Glomerular endothelial cell (primary cell): ENCODE results near the gene ARNT2. TPM values are rescaled to one million over a fixed set of nuclear protein-coding genes. Genes with fewer than 3 reads are reported as not detected.
"Not testable (repeated sequence)": the region's sequence is repeated elsewhere in the genome, so short reads cannot be mapped to it uniquely, and the experiment has no call there.

Experiments
- DNase-seq: peaks from one replicate; pipeline ENCODE4 v3.0.0-alpha.2; 2011; ENCODE audit warnings: low read depth, low spot score; ENCODE audit errors: extremely low read depth
- total RNA-seq: library from RNA; depleted of rRNA; stranded (reverse); fragments of >200 nt; gene quantifications from 2 replicates; pipeline ENCODE4 v1.2.3, GENCODE V29; 2015

The ARNT2 gene
- total RNA-seq, 1 donor from 2014 or later, result 1.3 TPM

DNA sequence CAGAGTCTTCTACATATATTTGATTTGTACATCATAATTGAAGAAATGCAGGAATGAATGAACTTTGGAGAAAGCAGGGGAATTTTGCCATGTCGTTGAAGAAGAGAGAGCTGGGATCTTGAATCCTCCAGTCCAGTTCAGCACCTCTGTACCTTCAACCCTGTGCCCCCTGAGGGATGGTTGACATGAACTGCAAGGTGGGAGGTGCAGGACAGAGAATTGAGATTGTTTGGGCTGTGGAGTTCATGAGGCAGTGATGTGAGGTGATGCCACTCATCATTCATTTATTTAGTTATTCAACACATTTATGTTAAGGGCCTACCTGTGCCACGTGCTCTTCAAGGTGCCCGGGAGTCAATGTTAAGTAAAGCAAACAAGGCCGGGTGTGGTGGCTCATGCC is 104.6 kb downstream of the ARNT2 start:
- no peak for DNase-seq

DNA sequence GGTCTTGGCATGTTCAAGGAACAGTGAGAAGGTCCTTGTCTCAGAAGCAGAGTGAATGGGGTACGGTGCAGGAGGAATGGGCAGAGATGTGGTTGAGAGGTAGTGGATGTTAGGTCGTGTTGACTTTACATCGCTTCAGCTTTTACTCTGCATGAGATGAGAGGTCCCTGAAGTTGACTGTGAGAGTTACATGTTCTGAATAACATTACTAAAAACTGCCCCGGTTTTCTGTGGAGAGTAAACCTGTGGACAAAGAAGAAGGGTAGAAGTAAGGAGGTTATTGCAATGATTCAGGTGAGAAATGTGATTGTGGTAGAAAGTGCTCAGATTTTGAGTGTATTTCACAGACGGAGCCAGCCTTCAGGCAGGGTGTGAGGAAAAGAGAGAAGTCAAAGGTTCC is 105.6 kb downstream of the ARNT2 start:
- DNase-seq, result no peak

DNA sequence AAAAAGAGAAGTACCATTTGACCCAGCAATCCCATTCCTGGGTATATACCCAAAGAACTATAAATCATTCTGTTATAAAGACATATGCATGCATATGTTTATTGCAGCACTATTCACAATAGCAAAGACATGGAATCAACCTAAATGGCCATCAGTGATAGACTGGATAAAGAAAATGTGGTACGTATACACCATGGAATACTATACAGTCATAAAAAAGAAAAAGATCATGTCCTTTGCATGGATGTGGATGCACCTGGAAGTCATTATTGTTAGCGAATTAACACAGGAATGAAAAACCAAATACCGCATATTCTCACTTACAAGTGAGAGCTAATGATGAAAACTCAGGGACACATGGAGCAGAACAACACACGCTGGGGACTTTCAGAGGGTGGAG is 106.8 kb downstream of the ARNT2 start:
- not testable (repeated sequence) for DNase-seq

DNA sequence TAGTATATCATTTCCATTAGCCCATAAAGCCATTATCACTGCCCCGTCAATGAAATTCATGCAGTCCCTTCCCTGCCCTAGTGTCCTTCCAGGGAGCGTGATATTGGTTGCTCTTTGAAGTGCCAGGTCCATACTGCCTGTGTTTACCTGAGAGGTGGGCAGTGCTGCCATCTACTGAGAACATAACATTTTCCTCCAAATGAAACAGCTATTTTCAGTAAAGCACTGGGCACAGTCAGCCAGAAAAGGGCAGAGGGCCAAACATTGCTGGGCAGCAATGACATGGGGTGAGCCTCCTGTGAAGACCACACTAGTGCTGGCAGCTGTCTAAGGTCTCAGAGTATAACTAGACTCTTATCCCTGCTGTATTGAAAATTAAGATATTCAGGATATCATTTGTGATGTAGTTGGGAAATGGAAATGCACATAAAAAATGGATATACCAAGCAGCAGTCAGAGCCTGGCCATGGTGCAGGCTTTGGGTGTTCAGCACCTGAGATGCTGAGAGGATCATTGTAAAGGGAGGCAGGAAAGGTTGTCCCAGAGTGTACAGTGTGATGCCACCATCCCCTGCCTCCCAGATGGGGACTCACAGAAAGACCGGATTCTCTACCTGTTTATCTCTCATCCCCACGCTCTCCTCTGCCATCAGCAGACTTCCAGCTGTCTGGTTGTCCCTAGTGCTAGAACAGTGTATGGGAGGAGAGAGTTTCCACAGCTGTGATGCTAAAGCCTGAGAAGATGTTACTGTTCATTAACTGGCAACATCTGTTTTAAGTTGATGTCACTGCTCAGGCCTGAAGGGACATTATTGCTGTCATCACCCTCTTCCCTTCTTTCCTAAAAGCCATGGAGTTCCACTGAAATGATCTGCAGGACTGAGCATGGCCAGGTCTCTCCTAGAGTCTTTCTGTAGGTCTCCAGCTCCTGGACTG is 108.8 kb downstream of the ARNT2 start:
- DNase-seq, result no peak

DNA sequence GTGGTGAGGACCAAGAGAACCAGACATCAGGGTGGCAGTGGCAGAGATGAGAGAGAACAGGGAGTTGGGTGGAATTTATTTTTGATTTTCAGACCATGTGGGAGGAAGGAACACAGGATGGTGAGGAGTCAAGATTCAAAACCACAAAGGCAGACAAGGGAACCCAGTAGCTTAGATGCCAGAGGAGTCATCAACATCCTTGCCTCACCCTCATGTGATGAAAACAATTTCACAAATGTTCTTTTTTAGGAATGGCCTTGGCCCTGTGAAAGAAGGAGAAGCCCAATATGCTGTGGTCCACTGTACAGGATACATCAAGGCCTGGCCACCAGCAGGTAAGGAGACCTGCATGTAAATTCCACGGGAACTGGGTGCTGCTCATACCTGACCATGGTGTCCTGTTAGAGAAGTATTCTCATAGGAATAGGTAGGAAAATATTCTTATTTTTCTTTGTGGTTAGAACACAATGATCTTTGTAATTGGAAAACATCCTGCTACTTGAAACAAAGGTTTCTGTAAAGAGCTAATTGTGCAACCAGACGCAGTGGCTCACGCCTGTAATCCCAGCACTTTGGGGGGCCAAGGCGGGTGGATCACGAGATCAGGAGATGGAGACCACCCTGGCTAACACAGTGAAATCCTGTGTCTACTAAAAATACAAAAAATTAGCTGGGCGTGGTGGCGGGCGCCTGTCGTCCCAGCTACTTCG is 110.0 kb downstream of the ARNT2 start:
- DNase-seq, result no peak

DNA sequence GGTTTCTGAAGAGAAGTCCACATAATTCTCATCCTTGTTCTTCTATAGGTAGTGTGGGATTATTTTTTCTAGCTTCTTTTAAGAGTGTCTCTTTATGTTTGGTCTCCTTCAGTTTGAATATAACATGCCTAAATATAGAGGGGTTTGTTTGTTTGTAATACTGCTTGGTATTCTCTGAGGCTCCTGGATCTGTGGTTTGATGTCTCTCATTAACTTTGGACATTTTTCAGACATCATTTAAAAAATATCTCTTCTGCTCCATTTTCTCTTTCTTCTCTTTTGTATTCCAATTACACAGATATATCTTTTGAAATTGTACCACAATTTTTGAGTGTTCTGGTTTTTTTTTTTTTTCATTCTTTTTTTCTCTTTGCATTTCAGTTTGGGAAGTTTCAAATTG is 113.1 kb downstream of the ARNT2 start:
- no peak for DNase-seq

DNA sequence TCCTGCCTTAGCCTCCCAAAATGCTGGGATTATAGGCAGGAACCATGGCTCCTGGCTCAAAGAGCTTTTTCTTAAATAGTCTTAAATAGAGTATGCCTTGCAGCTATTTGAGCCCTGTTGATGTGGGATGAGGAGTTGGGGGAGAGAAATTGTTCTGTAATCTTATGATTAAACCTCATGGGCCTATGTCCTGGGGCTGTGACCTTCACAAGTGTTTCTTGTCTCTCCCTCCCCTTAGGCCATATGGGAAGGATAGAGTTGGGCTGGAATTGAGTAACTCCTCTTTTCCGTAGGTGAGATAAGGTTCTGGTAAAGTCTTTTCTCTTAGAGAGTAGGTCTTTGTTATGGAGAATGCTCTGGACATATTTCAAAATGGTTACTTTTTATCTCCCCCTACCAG is 114.3 kb downstream of the ARNT2 start:
- no peak for DNase-seq

DNA sequence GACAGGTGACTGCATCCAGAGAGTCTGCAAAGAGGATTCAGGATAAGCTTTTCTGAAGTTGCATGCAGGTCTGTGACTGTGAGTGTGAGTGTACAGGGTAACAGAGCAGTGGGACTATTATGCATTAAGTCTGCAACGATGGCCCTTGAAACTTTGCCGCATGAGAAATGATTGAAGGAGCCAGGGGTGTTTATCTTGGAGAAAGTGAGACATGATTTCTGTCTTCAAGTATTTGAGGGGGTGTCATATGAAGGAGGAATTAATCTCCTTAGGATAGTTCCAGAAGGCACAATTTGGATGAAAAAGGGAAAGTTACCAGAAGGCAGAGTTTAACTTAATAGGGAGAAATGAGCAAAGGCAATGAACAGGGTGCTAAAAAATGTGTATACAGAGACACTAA is 119.6 kb downstream of the ARNT2 start:
- DNase-seq, result no peak

DNA sequence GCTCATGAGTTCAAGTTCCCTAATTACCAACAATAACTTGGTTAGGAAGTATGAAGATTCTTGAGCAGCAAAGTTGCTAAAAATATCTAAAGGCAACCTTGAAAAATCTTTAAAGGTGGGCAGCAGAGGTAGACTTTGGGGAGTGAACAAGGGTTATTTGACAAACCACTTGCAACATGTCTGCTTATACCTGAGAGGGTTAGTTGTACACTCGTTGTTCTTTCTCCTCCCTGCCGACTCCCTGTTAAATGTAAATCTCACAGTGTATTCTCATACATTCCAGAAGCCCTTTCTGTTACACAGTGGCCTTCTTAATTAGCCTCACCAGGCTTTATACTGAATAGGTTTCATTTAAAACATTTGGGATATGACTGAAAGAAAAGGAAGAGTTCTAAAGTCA is 121.7 kb downstream of the ARNT2 start:
- no peak for DNase-seq

DNA sequence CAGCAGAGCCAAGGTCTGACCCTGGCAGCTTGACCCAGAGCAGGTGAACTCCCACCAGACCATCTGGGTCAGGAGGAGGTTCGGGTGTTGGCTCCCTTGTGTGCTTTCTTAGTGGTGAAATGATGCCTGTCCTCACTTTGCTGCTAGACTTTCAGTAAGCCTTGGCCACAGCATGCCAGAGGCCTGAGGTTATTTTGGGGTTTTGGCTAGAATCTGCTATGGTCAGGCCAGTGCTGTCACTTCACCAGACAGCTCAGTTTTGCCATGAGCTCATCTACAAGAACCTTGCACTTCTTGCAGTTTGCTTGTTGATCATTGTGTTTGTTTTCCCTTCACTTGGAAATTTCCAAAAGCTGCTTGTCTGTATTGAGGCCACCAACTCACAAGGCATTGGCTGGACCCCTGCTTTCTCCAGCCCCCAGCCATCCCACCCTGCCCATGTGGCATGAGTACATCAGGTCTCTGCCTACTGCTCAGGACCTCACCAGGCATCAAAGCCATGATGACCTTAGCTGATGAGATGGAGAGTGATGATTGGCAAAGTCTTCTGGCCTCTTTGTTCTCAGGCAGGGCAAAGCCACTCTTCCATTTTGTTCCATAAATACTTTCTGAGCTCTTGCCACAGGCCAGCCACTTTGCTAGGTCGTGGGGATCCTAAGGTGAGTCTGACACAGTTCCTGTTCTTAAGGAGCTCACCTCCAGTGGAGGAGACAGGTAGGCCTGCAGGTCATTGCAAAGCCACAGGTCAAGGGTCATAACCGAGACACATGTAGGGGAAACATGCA is 122.6 kb downstream of the ARNT2 start:
- no peak for DNase-seq

DNA sequence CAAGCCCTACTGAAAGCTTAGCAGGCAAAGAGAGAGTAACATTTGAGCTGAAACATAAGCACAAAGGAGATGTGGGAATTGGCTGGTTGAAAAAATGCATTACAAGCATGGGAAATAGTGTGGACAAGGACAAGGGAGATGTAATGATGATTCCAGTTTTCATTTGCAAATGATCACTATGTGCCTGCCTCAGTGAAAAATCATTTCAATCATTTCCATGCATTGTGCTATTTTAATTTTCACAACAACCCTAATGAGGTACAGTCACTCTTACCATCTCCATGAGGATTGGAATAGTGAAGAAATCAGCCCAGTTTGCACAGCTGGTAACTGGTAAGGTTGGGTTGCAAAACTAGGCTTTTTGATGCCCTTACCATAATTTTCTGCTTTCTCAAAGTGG is 123.2 kb downstream of the ARNT2 start:
- no peak for DNase-seq

DNA sequence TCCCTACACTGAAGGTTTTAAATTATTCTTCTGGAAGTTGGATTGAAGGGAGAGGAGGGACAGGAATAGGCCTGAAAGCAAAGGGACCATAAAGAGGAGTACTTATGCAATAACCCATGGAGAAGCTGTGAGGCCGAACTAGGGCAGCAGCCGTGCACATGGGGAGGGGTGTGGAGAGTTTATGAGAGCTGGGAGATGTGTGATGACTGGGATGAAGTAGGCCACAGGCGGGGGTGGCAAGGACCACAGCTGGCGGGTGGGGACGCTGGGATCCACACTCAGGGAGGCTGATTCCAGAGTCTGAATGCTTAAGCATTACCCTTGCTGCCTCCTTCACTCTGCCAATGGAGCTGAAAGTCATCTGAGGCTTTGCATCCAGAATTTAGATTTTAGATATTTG is 123.8 kb downstream of the ARNT2 start:
- no peak for DNase-seq

DNA sequence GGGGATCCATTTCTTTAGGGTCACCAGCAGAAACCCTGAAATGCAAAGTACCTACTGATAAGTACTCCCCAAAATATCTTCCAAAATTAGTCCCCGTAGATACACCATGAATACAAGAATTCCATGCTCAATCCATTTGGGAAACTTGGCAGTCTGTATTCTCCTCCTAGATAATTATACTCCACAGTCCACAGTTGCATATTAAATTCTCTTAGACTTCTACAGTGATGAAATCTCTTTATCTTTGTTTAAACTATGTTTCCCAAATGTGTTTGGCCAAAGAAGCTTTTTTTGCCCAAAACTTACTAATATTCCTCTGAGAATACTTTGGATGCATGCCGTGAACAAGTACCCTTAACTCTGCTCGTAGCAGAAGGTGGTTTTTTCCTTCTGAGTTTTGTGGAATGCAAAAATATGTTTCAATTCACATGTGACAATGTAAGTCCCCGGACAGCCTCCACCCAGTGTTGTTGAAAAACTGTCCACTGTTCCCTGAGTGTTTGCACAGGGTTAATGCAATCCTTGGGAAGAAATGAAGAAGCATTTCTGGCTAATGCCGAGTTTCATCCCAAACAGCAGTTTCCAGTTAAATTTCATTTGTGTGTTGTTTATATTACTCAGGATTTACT is 126.7 kb downstream of the ARNT2 start:
- DNase-seq, result no peak

DNA sequence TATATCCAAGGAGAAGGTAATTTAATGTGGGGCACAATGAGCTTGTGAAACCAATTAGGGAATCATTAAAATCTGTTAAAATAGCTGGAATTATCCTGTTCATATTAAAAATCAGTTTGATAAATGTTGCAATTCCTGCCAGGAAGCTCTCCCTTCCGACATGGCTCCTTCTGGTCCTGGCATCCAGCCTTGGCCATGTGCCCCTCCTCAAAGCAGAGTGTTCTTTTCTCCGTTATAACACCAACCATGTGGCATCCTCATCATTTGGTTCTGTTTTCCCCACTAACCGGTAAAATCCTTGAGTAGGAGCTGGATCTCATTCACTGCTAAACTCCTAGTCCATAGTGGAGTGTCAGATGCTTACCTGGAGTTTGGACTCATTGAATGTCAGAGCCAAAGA is 127.2 kb downstream of the ARNT2 start:
- no peak for DNase-seq

DNA sequence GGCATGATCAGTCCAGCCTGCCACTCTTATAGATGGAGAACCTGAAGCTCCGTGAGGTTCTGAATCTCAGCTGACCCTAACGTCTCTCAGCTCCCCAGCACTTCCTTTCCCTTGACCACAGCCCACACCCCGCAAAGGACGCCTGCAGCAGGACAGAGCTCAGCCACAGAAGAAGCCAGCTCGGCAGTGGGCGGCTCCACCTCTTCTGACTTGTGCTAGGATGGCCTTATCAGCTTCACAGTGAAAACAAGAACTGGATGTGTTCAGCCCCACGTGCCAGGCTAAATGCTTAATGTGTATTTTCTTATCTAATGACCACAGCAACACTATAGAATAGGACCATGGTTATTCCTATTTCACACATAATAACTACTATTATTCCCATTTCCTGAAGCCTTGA is 127.6 kb downstream of the ARNT2 start:
- no peak for DNase-seq

DNA sequence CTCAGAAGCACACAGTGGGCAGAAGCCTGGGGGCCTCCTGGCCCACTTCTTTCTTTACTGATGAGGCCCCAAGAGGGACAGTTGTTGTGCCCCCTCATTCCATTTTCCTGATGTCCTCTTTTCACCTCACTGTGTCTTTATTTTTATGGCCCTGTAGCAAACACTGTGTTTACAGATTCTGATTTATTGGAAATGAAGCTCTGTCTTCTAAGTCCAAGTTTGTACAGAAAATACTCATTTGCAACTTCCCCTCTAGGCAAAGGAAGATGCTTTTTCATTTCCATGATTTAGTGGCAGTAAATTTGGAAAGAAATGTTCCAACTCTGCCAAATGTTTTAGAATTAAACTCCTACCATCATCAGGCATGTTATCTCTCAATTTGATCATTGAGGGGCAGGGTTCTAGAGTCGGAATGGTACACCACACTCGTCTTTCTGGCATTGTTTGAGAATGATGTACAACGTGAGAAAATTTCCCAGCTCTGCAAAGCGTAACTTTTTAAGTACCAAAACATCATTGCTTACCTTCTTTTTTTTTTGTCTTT is 129.7 kb downstream of the ARNT2 start:
- DNase-seq, result no peak

DNA sequence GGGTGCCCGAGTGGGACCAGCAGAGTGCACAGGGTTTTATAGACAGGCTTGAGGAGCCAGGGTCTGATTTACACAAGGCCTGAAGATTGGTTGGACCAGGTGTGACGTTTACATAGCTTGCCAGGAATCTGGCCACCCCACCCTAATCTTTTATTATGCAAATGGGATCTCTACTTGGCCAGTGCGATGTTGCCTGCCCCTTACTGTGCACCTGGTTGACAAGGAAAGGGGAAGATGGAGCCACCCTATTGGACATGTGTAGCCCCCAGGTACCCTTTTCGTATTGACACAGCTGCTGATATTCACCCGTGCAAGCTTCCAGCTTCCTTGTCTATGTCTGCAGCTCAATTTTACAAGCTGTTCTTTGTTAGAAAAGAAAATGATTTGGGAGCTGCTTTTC is 132.0 kb downstream of the ARNT2 start:
- DNase-seq, result no peak

DNA sequence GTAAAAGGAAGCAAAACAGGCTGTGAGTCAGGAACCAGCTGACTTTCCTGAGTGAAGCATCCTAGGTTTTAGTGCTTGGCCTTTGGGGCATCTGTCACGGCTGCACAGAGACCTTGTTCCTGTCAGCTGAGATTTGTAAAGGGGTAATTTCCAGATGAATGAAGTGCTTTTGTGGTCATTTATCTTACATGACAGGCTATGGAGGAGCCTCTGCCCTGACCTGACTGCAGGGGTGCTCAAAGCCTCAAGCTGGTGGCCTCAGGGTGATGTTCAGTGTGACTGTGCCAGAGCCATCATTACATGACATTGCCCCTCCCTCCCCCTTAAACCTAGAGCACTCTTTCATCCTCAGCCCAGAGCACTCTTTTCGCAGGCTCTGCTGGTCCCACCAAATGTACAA is 132.5 kb downstream of the ARNT2 start:
- no peak for DNase-seq

DNA sequence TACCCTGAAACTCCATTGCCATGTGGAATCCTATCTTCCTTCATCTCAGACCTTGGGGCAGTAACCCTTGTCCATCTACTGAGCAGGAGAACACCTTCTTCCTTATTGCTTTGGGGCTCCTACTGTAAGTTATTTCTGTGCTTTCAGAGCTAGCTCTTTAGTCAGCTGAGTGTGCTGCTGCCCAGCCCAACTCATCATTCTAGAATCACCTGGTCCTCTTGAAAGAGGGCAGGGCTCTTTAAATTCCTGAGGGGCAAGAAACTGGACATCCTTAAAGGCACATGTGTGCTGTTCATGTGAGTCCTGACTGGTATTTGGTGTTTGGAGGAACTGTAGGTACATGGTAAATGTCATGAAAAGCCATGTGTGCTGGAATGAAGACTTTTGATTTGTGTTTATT is 140.9 kb downstream of the ARNT2 start:
- no peak for DNase-seq

DNA sequence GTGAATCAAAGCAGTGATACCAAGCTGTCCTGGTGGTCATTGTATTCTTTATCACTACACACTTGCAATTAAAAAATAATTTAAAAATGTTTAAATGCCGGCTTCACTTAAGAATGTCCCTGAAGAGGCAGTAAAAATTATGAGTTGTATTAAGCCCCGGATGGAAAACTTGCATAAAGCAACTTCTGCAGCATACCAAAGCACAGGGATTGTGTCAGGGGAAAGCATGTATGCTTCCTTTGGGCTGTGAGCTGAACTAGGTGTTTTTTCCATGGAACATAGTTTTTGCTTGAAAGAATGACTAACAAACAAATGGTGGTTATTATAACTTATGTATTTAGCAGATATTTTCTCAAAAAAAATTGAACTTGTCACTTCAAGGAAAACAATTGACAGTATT is 143.1 kb downstream of the ARNT2 start:
- DNase-seq, result no peak

DNA sequence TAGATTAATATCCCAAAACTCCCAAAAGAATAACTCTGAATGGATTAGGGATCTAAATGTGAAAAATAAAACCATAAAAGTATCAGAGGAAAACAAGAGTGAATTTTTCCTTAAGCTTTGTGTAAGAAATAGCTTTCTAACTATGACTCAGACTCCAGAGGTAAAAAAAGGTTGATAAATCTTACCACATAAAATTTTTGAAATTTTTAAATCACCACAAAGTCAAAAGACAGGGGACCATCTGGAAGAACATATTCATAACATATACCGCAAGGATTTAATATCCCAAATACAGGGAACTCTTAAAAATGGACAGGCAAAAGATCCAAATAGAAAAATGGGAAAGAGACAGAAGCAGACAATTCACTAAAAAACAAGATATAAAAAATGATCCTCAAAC is 145.0 kb downstream of the ARNT2 start:
- no peak for DNase-seq
